Measurements from ENCODE around the gene PDE7B. TPM values are rescaled to one million over a fixed set of nuclear protein-coding genes. Genes with fewer than 3 reads are reported as not detected.
"Not testable (repeated sequence)": the region's sequence is repeated elsewhere in the genome, so short reads cannot be mapped to it uniquely, and the experiment has no call there.

PDE7B gene
- total and polyA plus RNA-seq, 2 experiments from 2014 or later = 3.1 to 6.8 TPM

- Histone ChIP-seq H3K27ac (no peak overlapping the region), H2AFZ (peak overlapping the region; percentile 46; the same call in 1 of the 2 replicates), H4K20me1 (ENCODE audit: insufficient read depth) (no peaks in the 10 kb centered on the region), H3K27me3 (replicated peaks; ENCODE audit: insufficient read depth) (no peaks in the 10 kb centered on the region), H3K4me2 (ENCODE audit: unreplicated experiment) (no peak overlapping the region), H3K36me3 (ENCODE audit: low read depth) (no peaks in the 10 kb centered on the region), H3K4me1 (ENCODE audit: insufficient read depth) (peaks cover 6% of the 10 kb centered on the region; the same call in 1 of the 2 replicates), H3K9ac (no peak overlapping the region; the same call in 1 of the 2 replicates), H3K9me2 (ENCODE audit: insufficient read depth) (no peaks in the 10 kb centered on the region), H3K4me3 (no peak overlapping the region), H3K79me2 (ENCODE audit: insufficient read depth) (peaks cover 8% of the 10 kb centered on the region; the same call in 1 of the 2 replicates), H3K9me3 (ENCODE audit: low read depth) (no peaks in the 10 kb centered on the region), H3F3A (ENCODE audit: insufficient read depth) (no peaks in the 10 kb centered on the region)
- WGBS, 2 experiments (ENCODE audit: low coverage in 1 of 2, low lambda C conversion rate in 2 of 2, missing lambda C conversion rate in 2 of 2) = 24 to 30% methylated on average over 7 of the region's 7 CpGs
- peak; percentile 34 for DNase-seq
- in situ Hi-C loops (cut with MboI) = no loop called here
- no peak for TF ChIP-seq EZH2phosphoT487 (IDR thresholded peaks at IDR 0.05; ENCODE audit: insufficient read depth, low read depth)
- no peak for TF ChIP-seq EZH2 (IDR thresholded peaks at IDR 0.05; ENCODE audit: insufficient read depth, poor library complexity, severe bottlenecking)
These were observed 252.3 kb downstream of the PDE7B start for GRCh38 chr6:136103763-136104311.

- no peak for DNase-seq
- TF ChIP-seq EZH2 (IDR thresholded peaks at IDR 0.05; ENCODE audit: insufficient read depth, poor library complexity, severe bottlenecking) (no peak), EZH2phosphoT487 (IDR thresholded peaks at IDR 0.05; ENCODE audit: insufficient read depth, low read depth) (no peak)
- peaks cover 6% of the 10 kb centered on the region; the same call in 1 of the 2 replicates for H3K4me1 ChIP-seq (ENCODE audit: insufficient read depth)
- 89 to 91% methylated on average over 2 of the region's 2 CpGs for WGBS, 2 experiments (ENCODE audit: low coverage in 1 of 2, low lambda C conversion rate in 2 of 2, missing lambda C conversion rate in 2 of 2)
- no peaks in the 10 kb centered on the region for H3K36me3 ChIP-seq (ENCODE audit: low read depth)
- no peaks in the 10 kb centered on the region for H3F3A ChIP-seq (ENCODE audit: insufficient read depth)
- no peaks in the 10 kb centered on the region for H3K9me2 ChIP-seq (ENCODE audit: insufficient read depth)
- no peaks in the 10 kb centered on the region for H4K20me1 ChIP-seq (ENCODE audit: insufficient read depth)
- no peak overlapping the region for H3K4me3 ChIP-seq
- no peaks in the 10 kb centered on the region for H3K27me3 ChIP-seq (replicated peaks; ENCODE audit: insufficient read depth)
- in situ Hi-C loops (cut with MboI) = no loop called here
- 0 out of 2 replicates have a peak overlapping the region, but pooled peaks have one; percentile 46 for H2AFZ ChIP-seq
- H3K9ac ChIP-seq = no peak overlapping the region
- H3K27ac ChIP-seq = no peak overlapping the region
- H3K4me2 ChIP-seq (ENCODE audit: unreplicated experiment) = no peak overlapping the region
- H3K79me2 ChIP-seq (ENCODE audit: insufficient read depth) = peaks cover 8% of the 10 kb centered on the region; the same call in 1 of the 2 replicates
- no peaks in the 10 kb centered on the region for H3K9me3 ChIP-seq (ENCODE audit: low read depth)
These were observed 253.1 kb downstream of the PDE7B start for GRCh38 chr6:136104556-136104955.

DNA sequence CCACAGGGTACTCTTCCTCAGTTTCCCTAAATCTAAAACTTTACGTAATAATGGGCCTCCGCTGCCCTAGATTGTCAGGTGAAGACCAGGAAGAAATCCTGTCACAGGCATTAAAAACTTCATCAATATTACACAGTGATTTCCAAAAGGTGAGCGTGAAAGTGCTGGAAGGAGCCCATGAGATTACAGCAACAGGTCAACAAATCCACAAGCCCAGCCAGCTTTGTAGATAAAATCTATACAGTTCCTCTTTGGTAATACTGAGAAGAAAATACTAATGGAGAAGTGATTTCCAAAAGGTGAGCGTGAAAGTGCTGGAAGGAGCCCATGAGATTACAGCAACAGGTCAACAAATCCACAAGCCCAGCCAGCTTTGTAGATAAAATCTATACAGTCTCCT, 254.3 kb downstream of the PDE7B start:
- H3K9ac ChIP-seq; H3K4me1 ChIP-seq (ENCODE audit: insufficient read depth); H2AFZ ChIP-seq; in situ Hi-C loops (cut with MboI); H3K79me2 ChIP-seq (ENCODE audit: insufficient read depth); DNase-seq; H3K27me3 ChIP-seq (replicated peaks; ENCODE audit: insufficient read depth); H3K36me3 ChIP-seq (ENCODE audit: low read depth); H3K27ac ChIP-seq; H3K4me3 ChIP-seq; H3K9me3 ChIP-seq (ENCODE audit: low read depth); H3F3A ChIP-seq (ENCODE audit: insufficient read depth); H3K9me2 ChIP-seq (ENCODE audit: insufficient read depth); H3K4me2 ChIP-seq (ENCODE audit: unreplicated experiment); H4K20me1 ChIP-seq (ENCODE audit: insufficient read depth): not testable (repeated sequence)
- WGBS, 2 experiments (ENCODE audit: low coverage in 1 of 2, low lambda C conversion rate in 2 of 2, missing lambda C conversion rate in 2 of 2) = 91 to 92% methylated on average over 4 of the region's 4 CpGs

DNA sequence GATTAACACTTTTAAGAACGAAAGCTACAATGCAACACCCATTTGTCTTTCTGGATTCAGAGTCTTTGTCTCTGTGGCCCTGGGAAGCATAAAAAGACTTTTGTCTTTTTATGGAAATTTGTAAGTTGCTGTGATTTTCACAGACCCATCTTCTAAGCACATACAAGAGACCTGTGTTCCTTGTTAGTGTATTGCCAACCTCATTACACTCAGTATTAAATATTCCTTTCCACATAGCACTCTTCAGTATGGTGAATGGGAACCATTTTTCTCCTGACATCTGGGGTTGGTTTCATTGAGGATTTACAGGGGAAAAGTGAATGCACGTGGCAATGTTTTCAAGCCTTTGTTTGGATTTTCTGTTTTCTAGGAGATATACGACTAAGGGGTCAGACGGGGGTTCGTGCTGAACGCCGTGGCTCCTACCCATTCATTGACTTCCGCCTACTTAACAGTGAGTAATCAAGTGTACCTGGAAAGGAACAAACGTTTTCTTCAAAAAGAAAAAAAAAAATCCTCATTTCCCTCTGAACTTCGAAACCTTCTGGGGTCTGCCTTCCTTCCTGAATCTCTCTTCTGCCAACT, 257.0 kb downstream of the PDE7B start:
- DNase-seq = no peak
- in situ Hi-C loops (cut with MboI) = no loop called here
- no peaks in the 10 kb centered on the region for H4K20me1 ChIP-seq (ENCODE audit: insufficient read depth)
- TF ChIP-seq EZH2phosphoT487 (IDR thresholded peaks at IDR 0.05; ENCODE audit: insufficient read depth, low read depth) = no peak
- no peak overlapping the region for H3K4me3 ChIP-seq
- H3K9me2 ChIP-seq (ENCODE audit: insufficient read depth) = no peaks in the 10 kb centered on the region
- H3K27me3 ChIP-seq (replicated peaks; ENCODE audit: insufficient read depth) = no peaks in the 10 kb centered on the region
- no peak overlapping the region for H3K4me2 ChIP-seq (ENCODE audit: unreplicated experiment)
- H3K79me2 ChIP-seq (ENCODE audit: insufficient read depth) = no peaks in the 10 kb centered on the region
- H2AFZ ChIP-seq = no peak overlapping the region
- no peaks in the 10 kb centered on the region for H3K36me3 ChIP-seq (ENCODE audit: low read depth)
- no peak overlapping the region for H3K9ac ChIP-seq
- H3F3A ChIP-seq (ENCODE audit: insufficient read depth) = no peaks in the 10 kb centered on the region
- no peaks in the 10 kb centered on the region for H3K9me3 ChIP-seq (ENCODE audit: low read depth)
- H3K27ac ChIP-seq = no peak overlapping the region
- H3K4me1 ChIP-seq (ENCODE audit: insufficient read depth) = peaks cover 8% of the 10 kb centered on the region; the same call in 1 of the 2 replicates
- 88 to 89% methylated on average over 10 of the region's 10 CpGs for WGBS, 2 experiments (ENCODE audit: low coverage in 1 of 2, low lambda C conversion rate in 2 of 2, missing lambda C conversion rate in 2 of 2)
